Stimulated activated memory B cell treated with anti-CD40 and anti-IgM and Interleukin-4, amounts not matched to agents 10 μg/mL and 1 μg/mL and 100 μg/mL, for 72 hours (primary cell): ENCODE results near the gene PLD5.
"Not testable (repeated sequence)": the region's sequence is repeated elsewhere in the genome, so short reads cannot be mapped to it uniquely, and the experiment has no call there.

Experiments used
- ATAC-seq: fragments of 150-1000 bp; cut with Tn5 transposase; 2 replicates; pipeline ENCODE4 v1.10.0; 2021
- H3K27ac Mint-ChIP-seq: one replicate; pipeline ENCODE4 v1.8.0; 2022; ENCODE audit warnings: mild to moderate bottlenecking, mixed read lengths
- H3K27me3 Mint-ChIP-seq: one replicate; pipeline ENCODE4 v1.8.0; 2022; ENCODE audit warnings: mixed read lengths
- H3K36me3 Mint-ChIP-seq: one replicate; pipeline ENCODE4 v1.8.0; 2022; ENCODE audit warnings: mixed read lengths
- H3K4me1 Mint-ChIP-seq: one replicate; pipeline ENCODE4 v1.8.0; 2022; ENCODE audit warnings: mixed read lengths
- H3K4me3 Mint-ChIP-seq: one replicate; pipeline ENCODE4 v1.8.0; 2022; ENCODE audit warnings: mild to moderate bottlenecking, moderate library complexity, mixed read lengths
- H3K9me3 Mint-ChIP-seq: one replicate; pipeline ENCODE4 v1.8.0; 2022; ENCODE audit warnings: mixed read lengths

Gene PLD5

GRCh38 chr1:242523719-242524570 lies 552 bp downstream of the PLD5 start:
- Mint-ChIP-seq H3K27me3 (peaks cover 42% of the 10 kb centered on the region), H3K4me3 (peak overlapping the region; percentile 61), H3K9me3 (no peaks in the 10 kb centered on the region), H3K4me1 (peaks cover 30% of the 10 kb centered on the region), H3K36me3 (no peaks in the 10 kb centered on the region), H3K27ac (no peak overlapping the region)
- peak; percentile 49 for ATAC-seq

- ATAC-seq: no peak
- H3K4me3 Mint-ChIP-seq: peak overlapping the region; percentile 61
- no peaks in the 10 kb centered on the region for H3K36me3 Mint-ChIP-seq
- peaks cover 30% of the 10 kb centered on the region for H3K4me1 Mint-ChIP-seq
- peaks cover 36% of the 10 kb centered on the region for H3K27me3 Mint-ChIP-seq
- no peaks in the 10 kb centered on the region for H3K9me3 Mint-ChIP-seq
- H3K27ac Mint-ChIP-seq: no peak overlapping the region
These were observed 1.3 kb downstream of the PLD5 start for GRCh38 chr1:242522996-242523718.

GRCh38 chr1:242522304-242522945 lies 2.1 kb downstream of the PLD5 start:
- ATAC-seq: no peak
- Mint-ChIP-seq H3K36me3 (no peaks in the 10 kb centered on the region), H3K27me3 (peaks cover 36% of the 10 kb centered on the region)

GRCh38 chr1:242515555-242515954 lies 8.9 kb downstream of the PLD5 start:
- ATAC-seq: no peak
- H3K4me3 Mint-ChIP-seq: no peak overlapping the region
- no peaks in the 10 kb centered on the region for H3K36me3 Mint-ChIP-seq
- H3K4me1 Mint-ChIP-seq: no peaks in the 10 kb centered on the region
- peaks cover 3% of the 10 kb centered on the region for H3K9me3 Mint-ChIP-seq
- H3K27ac Mint-ChIP-seq: no peak overlapping the region
- peaks cover 9% of the 10 kb centered on the region for H3K27me3 Mint-ChIP-seq

More at GRCh38 chr1:242522304-242522945, 2.1 kb downstream of the PLD5 start:
- Mint-ChIP-seq H3K4me3 (no peak overlapping the region), H3K9me3 (no peaks in the 10 kb centered on the region), H3K4me1 (peaks cover 30% of the 10 kb centered on the region), H3K27ac (no peak overlapping the region)

- no peak for ATAC-seq
- no peak overlapping the region for H3K4me3 Mint-ChIP-seq
- H3K36me3 Mint-ChIP-seq: no peaks in the 10 kb centered on the region
- H3K4me1 Mint-ChIP-seq: no peaks in the 10 kb centered on the region
- peaks cover 14% of the 10 kb centered on the region for H3K27me3 Mint-ChIP-seq
- H3K9me3 Mint-ChIP-seq: no peaks in the 10 kb centered on the region
- no peak overlapping the region for H3K27ac Mint-ChIP-seq
These were observed 17.8 kb downstream of the PLD5 start for GRCh38 chr1:242506724-242507123.

GRCh38 chr1:242489545-242489944 lies 35.0 kb downstream of the PLD5 start:
- Mint-ChIP-seq H3K36me3 (no peaks in the 10 kb centered on the region), H3K27ac (no peak overlapping the region), H3K9me3 (peaks cover 2% of the 10 kb centered on the region), H3K4me1 (no peaks in the 10 kb centered on the region), H3K4me3 (no peak overlapping the region), H3K27me3 (peaks cover 35% of the 10 kb centered on the region)
- ATAC-seq: no peak

GRCh38 chr1:242477944-242478343 lies 46.6 kb downstream of the PLD5 start:
- no peak overlapping the region for H3K27ac Mint-ChIP-seq

GRCh38 chr1:242470774-242471173 lies 53.7 kb downstream of the PLD5 start:
- peak; percentile 45 for ATAC-seq
- H3K27ac Mint-ChIP-seq: no peak overlapping the region
- no peaks in the 10 kb centered on the region for H3K36me3 Mint-ChIP-seq
- H3K9me3 Mint-ChIP-seq: no peaks in the 10 kb centered on the region
- no peaks in the 10 kb centered on the region for H3K4me1 Mint-ChIP-seq
- H3K4me3 Mint-ChIP-seq: no peak overlapping the region
- no peaks in the 10 kb centered on the region for H3K27me3 Mint-ChIP-seq

More at GRCh38 chr1:242477944-242478343, 46.6 kb downstream of the PLD5 start:
- no peaks in the 10 kb centered on the region for H3K36me3 Mint-ChIP-seq
- peaks cover 19% of the 10 kb centered on the region for H3K27me3 Mint-ChIP-seq
- H3K4me1 Mint-ChIP-seq: no peaks in the 10 kb centered on the region
- H3K4me3 Mint-ChIP-seq: no peak overlapping the region
- peaks cover 3% of the 10 kb centered on the region for H3K9me3 Mint-ChIP-seq
- ATAC-seq: no peak

GRCh38 chr1:242468784-242469183 lies 55.7 kb downstream of the PLD5 start:
- no peak overlapping the region for H3K27ac Mint-ChIP-seq
- no peaks in the 10 kb centered on the region for H3K36me3 Mint-ChIP-seq
- no peak overlapping the region for H3K4me3 Mint-ChIP-seq
- H3K9me3 Mint-ChIP-seq: no peaks in the 10 kb centered on the region
- no peak for ATAC-seq
- no peaks in the 10 kb centered on the region for H3K27me3 Mint-ChIP-seq
- no peaks in the 10 kb centered on the region for H3K4me1 Mint-ChIP-seq

GRCh38 chr1:242467556-242468145 lies 56.8 kb downstream of the PLD5 start:
- Mint-ChIP-seq H3K4me1 (no peaks in the 10 kb centered on the region), H3K27ac (no peak overlapping the region), H3K27me3 (no peaks in the 10 kb centered on the region), H3K4me3 (no peak overlapping the region), H3K36me3 (no peaks in the 10 kb centered on the region), H3K9me3 (no peaks in the 10 kb centered on the region)
- no peak for ATAC-seq

- Mint-ChIP-seq H3K4me1 (no peaks in the 10 kb centered on the region), H3K9me3 (no peaks in the 10 kb centered on the region), H3K27ac (no peak overlapping the region), H3K4me3 (no peak overlapping the region), H3K27me3 (no peaks in the 10 kb centered on the region), H3K36me3 (no peaks in the 10 kb centered on the region)
- ATAC-seq: no peak
These were observed 61.6 kb downstream of the PLD5 start for GRCh38 chr1:242462867-242463266.

- not testable (repeated sequence) for H3K4me1 Mint-ChIP-seq, H3K27ac Mint-ChIP-seq, ATAC-seq, H3K4me3 Mint-ChIP-seq, H3K36me3 Mint-ChIP-seq, H3K27me3 Mint-ChIP-seq, H3K9me3 Mint-ChIP-seq
These were observed 64.8 kb downstream of the PLD5 start for GRCh38 chr1:242459740-242460139.

GRCh38 chr1:242456726-242457269 lies 67.7 kb downstream of the PLD5 start:
- ATAC-seq: no peak
- Mint-ChIP-seq H3K9me3 (no peaks in the 10 kb centered on the region), H3K36me3 (no peaks in the 10 kb centered on the region), H3K4me3 (no peak overlapping the region), H3K27ac (no peak overlapping the region), H3K4me1 (peaks cover 6% of the 10 kb centered on the region), H3K27me3 (peaks cover 22% of the 10 kb centered on the region)

- Mint-ChIP-seq H3K4me3 (no peak overlapping the region), H3K36me3 (no peaks in the 10 kb centered on the region), H3K27me3 (peaks cover 34% of the 10 kb centered on the region), H3K27ac (no peak overlapping the region), H3K9me3 (no peaks in the 10 kb centered on the region), H3K4me1 (peaks cover 6% of the 10 kb centered on the region)
- no peak for ATAC-seq
These were observed 69.5 kb downstream of the PLD5 start for GRCh38 chr1:242455052-242455361.
